GM19452 (cell line): ENCODE data around the gene TCERG1L.
"Not testable (repeated sequence)": the region's sequence is repeated elsewhere in the genome, so short reads cannot be mapped to it uniquely, and the experiment has no call there.

Source experiments
- ATAC-seq: cut with Tn5 transposase; IDR thresholded peaks from one replicate; pipeline ENCODE4 v1.9.1; 2021; ENCODE audit not compliant: unreplicated experiment

The TCERG1L gene

DNA sequence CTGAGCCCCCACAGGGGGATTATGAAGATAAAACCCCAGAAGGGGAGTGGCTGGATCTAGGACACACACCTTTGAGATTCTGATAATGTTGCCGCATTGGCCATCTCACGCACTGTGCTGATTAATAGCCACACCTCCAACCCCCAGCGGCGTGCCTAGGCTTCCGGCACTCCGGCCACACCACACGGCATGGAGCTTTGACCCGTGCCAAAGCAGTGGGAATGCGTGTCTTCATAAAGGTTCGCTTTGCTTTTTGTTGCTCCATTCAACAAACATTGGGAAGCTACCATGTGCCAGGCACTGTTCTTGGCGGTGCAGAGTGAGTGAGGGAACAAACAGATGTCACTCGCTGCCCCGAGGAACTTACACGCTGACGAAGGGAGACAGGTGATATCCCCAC is 117.6 kb downstream of the TCERG1L start:
- no peak for ATAC-seq

DNA sequence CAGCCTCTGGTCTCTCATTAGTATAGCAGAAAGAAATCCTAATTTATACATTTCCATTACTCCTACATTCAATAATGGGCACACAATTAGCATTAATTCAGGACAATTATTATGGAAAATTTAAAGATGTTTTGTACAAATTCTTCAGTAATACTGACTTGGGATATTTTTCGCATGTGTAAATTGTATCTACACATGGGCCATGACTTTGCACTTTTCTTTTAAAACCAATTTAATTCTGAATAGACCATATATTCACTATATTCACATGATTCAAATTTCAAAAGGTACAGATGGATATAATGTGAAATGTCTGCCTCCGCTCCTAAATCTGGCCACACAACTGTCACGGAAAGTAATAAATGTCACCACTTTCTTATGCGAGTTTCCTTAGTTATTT is 123.0 kb downstream of the TCERG1L start:
- ATAC-seq = no peak

DNA sequence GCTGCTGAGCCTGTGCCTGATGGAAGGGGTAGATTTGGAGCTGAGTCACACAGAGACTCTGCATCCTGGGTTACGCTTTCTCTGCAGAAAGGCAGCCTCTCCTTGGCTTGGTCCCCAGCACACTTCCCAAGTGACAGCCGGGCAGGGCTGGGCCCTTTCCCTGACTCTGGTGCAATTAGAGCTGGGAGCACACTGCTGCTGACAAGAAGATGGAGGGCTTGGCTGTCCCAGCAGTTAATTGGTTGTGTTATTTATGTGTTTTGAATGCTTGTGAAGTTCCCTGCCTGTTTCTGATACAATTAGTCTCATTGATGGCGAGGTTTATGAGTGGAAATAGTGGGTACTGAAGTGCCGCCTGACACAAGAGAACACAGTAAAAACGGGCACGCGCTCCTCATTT is 123.6 kb downstream of the TCERG1L start:
- ATAC-seq = no peak

DNA sequence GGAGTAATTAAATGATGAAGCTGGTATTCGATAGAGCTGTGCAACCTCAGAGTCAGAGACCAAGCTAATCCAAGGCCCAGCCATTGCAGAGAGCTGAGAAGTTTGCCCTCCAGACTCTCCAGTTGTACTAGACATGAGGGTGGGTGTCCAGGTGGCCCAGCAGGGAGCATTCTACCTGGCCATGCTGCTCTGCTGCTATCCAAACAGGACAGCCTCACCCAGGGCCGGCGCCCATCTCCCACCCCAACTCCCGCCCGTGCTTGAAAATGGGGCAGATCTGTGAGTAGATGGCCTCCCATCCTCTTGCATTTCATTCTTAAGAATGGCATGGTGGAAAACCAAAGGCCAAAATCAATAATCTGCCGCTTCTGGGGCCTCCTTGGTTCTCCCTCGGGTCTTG is 124.2 kb downstream of the TCERG1L start:
- no peak for ATAC-seq

DNA sequence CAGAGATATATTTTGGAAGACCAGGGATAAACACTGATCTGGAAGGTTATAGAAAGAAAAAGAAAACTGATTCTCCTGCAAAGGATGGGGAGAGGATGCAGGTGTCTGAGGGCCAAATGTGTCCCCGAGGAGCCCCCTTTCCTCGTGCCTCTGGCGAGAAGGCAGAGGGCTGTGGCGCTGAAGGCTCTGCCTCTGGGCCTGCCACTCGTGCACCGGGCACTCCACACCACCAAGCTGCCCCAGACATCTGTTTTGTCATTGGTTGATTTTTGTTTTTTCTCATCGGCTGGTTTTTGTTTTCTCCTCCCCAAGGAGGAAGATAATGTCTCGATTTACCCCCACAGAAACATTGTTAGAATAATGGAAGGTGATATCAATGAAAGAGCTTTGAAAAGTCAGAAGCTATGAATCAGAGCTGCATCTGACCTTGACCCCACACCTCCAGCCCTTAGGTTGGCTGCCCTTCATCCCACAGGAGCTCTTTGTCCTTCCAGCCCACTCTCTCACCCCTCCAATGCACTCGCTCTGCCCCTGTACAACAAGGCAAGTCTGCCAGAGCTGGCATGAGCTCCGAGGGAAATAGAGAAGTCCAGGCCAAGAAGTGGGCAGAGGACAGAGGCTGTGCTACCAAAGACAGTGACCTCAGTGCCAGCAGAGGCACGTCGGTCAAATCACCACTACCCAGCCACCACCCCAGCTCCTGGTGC is 124.8 kb downstream of the TCERG1L start:
- no peak for ATAC-seq

DNA sequence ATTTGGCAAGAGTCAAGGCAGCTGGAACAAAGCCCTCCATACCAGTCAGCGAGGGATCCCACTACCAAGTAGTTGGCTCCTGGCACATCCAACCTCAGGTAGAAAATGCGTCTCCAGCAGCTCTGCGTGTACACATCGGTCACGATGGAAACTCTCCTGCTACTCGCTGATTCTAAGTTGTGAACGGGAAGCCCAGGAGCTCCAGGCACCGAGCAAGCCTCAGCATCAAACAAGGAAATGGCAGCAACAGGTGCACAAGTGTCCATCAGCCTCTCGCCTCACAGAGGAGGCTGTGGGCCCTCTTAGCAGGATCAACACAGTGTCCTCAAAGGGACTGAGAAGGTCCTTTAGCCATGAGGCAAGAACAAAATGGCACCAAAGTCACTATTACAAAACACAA is 127.0 kb downstream of the TCERG1L start:
- ATAC-seq = no peak

DNA sequence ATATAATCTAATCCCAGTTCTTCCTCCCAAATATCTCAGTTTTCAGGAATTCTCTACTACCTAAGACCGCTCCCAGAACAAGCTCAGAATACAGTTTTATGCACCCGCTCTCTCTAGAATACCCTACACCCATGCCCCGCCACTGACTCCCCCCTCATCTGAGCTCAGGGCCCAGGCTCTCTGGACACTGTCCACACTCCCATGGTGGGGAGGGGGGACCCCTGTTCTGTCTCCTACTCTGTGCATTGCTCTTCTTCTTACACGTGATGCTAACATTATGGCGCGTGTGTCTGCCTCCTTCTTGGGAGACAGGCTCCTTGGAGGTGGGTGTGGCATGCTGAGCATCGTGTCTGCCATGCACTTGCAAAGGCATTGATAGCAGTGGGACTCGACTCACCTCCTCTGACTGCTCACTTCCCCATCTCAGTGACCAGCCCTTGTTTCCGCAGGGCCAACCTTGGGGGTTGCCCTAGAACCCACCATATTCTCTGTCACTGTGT is 127.9 kb downstream of the TCERG1L start:
- no peak for ATAC-seq

DNA sequence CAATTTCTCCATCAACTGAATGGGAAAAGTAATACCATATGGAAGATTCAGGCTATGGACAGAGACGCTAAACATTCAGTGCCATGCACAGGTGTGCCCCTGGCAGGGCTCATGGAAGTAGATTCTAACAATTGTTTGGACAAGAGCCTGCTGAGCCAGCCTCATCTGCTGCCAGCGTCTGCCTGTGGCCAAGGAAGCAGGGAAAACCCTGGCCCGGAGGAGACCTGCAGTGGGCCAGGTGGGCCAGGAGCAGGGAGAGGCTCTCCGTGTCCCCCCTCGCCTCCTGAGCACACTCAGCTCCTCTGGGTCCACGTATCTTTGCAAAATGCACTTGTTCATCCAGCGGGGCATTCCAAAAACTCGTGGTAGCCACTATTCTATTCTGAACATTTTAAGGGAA is 130.1 kb downstream of the TCERG1L start:
- ATAC-seq = no peak

DNA sequence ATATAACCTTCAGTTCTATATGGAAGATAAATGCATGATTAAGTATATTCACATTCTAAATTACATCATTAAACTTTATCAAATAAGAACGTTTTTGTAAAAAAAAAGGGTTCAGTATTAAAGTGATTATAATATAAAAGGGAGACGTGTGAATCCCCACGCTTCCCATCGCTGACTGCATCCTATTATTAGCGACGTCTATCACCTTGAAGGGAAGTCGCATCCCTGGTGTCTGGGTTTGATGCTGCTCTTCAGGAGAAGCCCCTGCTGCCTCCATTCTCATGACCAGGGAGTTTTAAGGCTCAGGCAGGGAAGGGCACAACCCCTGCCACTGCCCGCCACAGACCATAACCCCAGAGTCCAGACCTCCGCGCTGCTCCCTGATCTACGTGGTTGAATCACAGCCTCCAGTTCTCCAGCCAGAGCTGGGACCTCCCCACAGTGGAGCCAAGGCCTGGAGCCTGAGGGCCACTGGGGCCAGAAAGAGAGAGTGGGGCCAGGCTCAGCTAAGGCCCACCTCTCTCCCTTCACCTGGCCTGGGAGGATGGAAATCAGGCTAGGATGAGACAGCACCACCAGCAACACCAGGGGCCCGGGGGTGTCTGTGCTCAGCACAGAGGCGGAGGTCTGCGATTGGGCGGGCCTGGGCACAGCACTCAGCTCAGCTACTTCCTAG is 130.6 kb downstream of the TCERG1L start:
- no peak for ATAC-seq

DNA sequence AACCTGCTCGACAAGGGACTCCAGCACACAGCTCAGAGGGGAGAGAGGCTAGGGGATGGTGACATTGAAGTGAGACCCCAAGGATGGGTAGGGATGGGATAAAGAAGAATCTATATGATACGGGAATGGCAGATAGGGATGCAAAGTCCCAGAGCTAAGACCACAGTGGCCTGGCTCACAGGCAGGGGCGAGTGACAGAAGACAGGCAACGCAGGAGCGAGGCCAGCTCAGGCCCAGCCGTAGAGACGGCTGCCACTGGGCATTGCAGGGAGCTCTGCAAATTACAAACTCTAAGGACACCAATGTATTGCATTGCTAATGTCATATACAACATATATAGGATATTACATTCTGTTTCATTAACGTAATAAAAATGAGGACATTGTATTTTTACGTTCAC is 131.4 kb downstream of the TCERG1L start:
- ATAC-seq = no peak

DNA sequence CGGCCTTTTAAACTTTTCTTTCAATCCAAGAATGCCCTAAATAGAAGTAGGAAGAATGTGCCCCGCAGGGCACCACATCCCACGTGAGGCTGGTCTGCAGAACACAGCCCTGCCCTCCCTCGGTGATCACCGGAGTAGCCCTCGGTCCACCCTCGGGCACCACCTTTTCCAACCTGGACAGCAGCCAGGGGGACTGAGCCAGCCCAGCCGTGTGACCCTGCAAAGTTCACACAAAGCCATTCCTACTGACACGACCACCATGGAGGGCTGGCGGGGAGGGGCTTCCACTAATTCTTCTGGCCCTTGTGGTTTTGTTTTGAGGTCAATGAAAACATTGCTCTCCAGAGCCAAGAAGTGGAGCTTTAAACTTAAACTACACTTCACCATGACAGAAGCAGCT is 132.2 kb downstream of the TCERG1L start:
- no peak for ATAC-seq

DNA sequence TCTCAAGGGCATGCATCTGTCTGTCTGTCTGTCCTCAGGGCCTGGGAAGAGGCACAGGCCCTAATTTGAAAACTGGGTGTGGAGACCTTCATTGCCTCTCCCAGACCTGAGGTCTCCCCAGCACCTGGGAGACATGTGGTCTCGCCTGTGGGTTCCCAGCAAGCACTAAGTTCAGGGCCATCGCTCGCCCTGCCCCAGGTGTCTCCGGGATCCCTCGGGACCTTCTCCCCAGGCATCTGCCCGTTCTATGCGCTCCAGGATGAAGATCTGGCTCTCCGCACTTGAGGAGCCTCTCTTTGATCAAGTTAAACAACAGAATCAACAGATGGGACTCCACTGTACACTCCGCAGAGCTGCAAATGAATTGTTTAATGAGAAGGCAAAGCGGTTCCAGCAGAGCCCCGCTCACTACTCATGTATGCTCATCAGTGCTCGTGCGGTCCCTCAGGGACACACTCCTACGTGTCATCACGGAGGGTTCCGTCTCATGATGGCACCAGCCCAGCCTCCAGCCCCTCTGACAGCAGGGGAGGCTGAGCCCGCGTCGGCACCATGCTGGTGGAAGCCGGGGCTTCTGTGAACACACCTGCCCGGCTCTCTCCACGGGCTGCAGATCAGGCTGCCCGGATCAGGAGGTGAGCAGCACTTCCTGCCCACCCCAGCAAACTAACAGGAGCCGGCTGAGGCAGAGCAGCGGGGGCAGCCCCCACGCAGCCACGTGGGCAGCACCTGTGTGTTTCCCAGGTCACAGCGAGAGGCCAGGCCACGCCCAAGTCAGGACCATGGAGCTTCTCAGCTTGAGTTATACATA is 132.8 kb downstream of the TCERG1L start:
- no peak for ATAC-seq

DNA sequence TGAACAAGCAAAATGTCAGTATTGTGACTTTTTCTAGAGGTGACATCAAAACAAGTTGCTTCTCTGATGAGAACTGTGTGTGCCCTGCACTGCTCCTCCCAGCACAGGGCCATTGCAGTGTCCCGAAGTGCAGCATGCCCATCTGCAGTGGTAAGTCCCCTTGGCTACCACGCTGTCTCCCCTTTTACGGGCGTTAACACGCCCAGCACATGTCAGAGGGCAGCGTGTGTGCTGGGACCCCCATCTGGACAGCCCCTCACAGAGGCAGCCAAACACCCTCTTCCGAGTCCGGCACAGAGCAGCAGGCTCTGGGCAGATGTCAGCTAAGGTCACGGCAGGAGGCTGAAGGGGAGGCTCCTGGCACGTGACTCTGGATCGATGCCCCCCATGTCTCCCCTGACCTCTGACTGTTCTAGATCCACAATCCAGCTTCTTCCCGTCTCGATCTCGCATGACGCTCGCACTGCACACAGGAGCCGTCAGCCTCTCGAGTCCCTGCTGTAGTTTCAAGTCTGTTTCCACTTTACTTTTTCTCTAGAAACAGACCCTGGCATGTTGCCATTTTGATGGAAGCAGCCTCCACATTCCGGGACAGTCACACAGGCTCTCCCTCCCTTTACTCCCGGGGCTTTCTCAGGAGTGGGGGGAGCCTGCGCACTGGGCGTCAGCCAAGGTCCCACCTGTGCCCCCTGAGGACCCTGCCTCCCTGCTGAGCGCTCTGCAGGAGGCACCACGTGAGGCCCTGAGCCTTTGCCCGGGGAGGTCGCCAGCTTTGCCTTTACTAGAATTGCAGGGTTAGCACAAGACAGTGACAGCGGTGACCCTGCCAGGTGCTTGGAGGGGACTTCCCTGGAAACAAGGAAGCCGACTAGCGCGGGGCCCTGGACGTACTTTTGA is 133.8 kb downstream of the TCERG1L start:
- ATAC-seq = no peak

DNA sequence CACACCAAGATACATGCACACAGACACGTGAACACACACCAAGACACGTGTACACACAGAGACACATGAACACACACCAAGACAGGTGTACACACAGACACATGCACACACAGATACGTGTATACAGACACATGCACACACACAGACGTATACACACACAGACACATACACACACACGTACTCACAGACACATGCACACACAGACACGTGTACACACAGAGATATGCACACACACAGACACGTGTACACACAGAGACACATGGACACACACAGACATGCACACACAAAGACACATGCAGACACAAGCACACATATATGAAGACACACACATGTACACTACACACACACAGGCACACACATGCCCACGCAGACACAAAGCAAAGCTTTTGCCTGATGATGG is 134.6 kb downstream of the TCERG1L start:
- no peak for ATAC-seq

DNA sequence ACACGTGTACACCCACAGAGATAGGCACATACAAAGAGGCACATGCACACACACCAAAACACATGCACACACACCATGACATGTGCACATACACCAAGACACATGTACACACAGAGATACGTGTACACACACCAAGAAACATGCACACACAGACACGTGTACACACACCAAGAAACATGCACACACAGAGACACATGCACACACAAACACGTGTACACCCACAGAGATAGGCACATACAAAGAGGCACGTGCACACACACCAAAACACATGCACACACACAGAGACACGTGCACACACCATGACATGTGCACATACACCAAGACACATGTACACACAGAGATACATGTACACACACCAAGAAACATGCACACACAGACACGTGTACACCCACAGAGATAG is 135.2 kb downstream of the TCERG1L start:
- not testable (repeated sequence) for ATAC-seq

DNA sequence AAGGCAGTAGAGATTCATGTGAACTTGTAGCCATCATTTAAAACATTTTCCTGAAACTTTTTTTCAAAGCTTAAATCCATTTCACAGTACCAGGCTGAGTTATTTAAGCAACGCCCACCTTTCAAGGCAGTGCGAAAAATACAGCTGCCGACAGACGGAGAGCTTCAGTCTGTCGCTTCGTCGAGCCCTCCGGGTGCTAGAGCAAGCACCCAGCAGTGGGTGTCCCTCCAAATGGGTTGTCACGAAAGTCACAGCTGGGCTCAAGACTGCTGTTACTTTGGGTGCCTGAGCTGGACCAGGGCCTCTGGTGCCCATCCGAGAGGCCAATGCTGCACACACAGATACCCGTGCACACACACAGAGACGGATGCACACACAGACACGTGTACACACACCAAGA is 135.6 kb downstream of the TCERG1L start:
- ATAC-seq = no peak

DNA sequence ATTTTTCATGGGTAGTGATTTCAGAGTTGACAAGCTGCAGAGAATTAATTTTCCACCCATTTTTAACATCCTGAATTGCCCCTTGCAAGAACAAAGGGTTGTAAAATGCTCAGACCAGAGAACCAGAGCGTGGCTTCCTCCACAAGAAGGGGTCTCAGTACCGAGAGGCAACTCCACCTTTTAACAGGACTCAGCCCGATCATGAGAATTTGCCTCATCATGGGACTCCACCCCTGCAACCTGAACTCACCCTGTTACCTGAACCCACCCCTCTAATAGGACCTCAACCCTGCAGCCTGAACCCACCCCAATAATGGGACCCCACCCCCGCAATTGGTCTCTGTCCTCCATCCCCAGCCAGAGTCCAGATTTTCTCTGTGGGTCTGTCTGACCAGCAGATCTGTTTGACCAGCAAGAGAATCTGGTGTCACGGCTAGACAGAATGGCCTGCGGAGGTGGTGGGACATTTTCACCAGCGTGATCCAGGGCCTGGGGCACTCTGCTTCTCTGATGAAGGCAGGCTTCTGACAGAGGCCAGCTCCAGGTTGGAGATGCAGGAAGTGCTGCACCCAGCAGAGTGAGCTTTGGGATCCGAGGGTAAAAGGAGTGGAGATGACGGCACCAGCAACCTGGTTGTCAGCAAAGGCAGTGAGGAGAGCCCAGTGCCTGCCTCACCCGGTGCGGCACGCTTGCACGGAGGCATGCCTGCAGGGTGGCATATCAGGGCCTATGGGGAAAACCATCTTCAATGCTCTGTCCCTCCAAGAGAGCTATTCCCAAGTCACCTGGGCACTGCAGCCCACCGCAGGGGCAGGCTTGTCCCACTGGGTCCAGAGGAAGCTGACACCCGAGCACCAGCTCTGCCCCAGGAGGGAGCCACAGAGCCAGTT is 136.6 kb downstream of the TCERG1L start:
- ATAC-seq = no peak

DNA sequence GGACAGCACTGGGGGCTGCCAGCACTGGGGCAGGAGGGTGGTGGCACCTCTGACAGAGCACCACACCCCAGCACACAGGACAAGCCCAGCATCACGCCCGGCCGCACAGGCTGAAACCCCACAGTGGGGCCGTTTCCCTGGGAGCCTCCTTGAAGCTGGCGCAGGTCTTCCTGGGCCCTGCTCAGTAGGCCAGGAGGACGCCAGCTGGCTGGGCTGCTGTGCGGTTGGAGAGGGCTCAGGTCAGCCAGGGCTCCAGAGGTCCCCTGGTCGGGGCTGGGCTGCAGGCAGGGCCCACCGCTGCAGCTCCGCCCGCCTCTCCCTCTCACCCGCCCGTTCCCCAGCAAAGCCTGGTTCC is 137.3 kb downstream of the TCERG1L start:
- ATAC-seq = no peak

DNA sequence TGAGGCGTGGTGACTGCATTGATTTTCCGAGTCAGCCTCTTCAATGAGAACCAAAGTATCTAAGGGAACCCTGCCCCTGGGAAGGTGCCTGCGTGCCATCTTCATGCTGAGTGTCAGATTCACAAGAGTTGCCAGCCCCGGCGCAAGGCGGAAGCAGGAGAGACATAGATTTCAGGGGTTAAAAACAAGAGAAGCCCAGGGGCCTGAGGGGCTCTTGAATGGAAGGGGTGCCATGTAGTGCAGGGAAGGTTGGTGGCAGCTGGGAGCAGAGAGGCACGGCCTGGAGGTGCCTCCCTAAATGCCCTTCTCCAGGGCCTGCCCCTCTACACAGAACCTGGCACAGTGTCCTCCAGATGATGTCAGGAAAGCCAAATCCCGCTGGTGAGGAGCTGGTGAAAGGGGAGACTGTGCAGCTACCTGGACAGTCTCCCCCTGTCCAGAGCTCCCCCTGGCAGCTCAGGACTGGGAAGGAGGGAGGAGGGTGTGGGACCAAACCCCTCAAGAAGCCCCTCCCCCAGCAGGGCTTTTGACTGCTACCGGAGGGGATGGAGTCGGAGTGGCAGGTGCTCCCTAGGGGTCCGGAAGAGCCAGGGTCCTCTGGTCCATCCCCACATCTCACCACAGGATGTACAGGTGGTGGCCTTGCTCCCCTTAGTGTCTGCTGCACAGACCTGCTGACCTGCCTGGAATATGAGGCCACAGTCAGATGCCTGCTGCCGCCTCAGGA is 137.9 kb downstream of the TCERG1L start:
- no peak for ATAC-seq
